HG02973 (cell line): ENCODE measurements around the gene CALM3.

Experiments used
- ATAC-seq: cut with Tn5 transposase; IDR thresholded peaks from one replicate; pipeline ENCODE4 v1.9.1; 2021; ENCODE audit warnings: moderate library complexity; ENCODE audit not compliant: unreplicated experiment

Gene CALM3

GRCh38 chr19:46599716-46600373 lies 1.3 kb upstream of the CALM3 start:
- ATAC-seq: no peak

GRCh38 chr19:46600384-46601317 lies 479 bp upstream of the CALM3 start:
- ATAC-seq: peak; percentile 76

- ATAC-seq: no peak
Measured at GRCh38 chr19:46602392-46603194, 1.5 kb downstream of the CALM3 start.

GRCh38 chr19:46603195-46603637 lies 2.1 kb downstream of the CALM3 start:
- no peak for ATAC-seq

- no peak for ATAC-seq
Measured at GRCh38 chr19:46603752-46604231, 2.7 kb downstream of the CALM3 start.

GRCh38 chr19:46604781-46605355 lies 3.7 kb downstream of the CALM3 start:
- no peak for ATAC-seq

GRCh38 chr19:46605356-46605821 lies 4.3 kb downstream of the CALM3 start:
- ATAC-seq: no peak

- no peak for ATAC-seq
Measured at GRCh38 chr19:46606019-46606418, 4.9 kb downstream of the CALM3 start.

GRCh38 chr19:46606681-46607447 lies 5.7 kb downstream of the CALM3 start:
- no peak for ATAC-seq

- ATAC-seq: no peak
Measured at GRCh38 chr19:46607448-46607841, 6.3 kb downstream of the CALM3 start.

- ATAC-seq: no peak
Measured at GRCh38 chr19:46608178-46608577, 7.0 kb downstream of the CALM3 start.

GRCh38 chr19:46608581-46609345 lies 7.6 kb downstream of the CALM3 start:
- no peak for ATAC-seq

- ATAC-seq: no peak
Measured at GRCh38 chr19:46609511-46610412, 8.6 kb downstream of the CALM3 start.

GRCh38 chr19:46610413-46610775 lies 9.3 kb downstream of the CALM3 start:
- ATAC-seq: no peak

GRCh38 chr19:46610851-46611770 lies 10.0 kb downstream of the CALM3 start:
- ATAC-seq: no peak

GRCh38 chr19:46611776-46612175 lies 10.6 kb downstream of the CALM3 start:
- no peak for ATAC-seq

- no peak for ATAC-seq
Measured at GRCh38 chr19:46613525-46613924, 12.4 kb downstream of the CALM3 start.
